GM19239 (cell line): ENCODE data around the gene CABLES2.

Source experiments
- DNase-seq: peaks from one replicate; pipeline ENCODE4 v3.0.0; 2011; ENCODE audit warnings: low spot score; ENCODE audit not compliant: insufficient read length
- FAIRE-seq: peaks from 2 replicates; lab custom pipeline; 2011; peaks lifted over from hg19 to GRCh38; lab: Jason Lieb, UNC

Gene CABLES2

DNA sequence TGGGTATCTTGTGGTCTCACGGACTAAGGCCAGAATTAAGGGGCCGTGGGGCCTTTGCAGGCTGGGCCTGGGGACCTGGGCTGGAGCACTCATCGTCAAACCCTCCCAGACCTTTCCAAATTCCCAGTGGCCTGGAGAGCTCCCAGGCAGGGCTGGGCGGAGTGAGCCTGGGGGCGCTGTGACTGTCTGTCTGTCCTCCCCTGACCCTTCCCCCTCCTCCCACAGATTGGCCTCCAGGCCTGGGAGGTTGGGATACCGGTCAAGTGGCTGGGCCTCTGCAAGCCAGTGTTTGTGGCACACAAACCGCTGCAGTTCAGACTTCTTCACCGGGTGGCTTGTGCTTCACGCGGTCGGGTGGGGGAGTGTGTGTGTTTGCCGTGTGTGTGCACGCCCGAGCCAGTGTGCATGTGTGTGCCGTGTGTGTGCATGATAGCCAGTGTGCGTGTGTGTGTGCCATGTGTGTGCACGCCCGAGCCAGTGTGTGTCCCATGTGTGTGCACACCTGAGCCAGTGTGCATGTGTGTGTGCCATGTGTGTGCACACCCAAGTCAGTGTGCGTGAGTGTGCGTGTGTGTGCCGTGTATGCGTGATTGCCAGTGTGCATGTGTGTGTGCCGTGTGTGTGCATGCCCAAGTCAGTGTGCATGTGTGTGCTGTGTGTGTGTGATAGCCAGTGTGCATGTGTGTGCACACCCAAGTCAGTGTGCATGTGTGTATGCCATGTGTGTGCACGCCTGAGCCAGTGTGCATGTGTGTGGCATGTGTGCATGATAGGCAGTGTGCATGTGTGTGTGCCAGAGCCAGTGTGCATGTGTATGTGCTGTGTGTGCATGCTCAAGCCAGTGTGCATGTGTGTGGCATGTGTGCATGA, 14.0 kb upstream of the CABLES2 start:
- DNase-seq (no peak), FAIRE-seq (no peak)

DNA sequence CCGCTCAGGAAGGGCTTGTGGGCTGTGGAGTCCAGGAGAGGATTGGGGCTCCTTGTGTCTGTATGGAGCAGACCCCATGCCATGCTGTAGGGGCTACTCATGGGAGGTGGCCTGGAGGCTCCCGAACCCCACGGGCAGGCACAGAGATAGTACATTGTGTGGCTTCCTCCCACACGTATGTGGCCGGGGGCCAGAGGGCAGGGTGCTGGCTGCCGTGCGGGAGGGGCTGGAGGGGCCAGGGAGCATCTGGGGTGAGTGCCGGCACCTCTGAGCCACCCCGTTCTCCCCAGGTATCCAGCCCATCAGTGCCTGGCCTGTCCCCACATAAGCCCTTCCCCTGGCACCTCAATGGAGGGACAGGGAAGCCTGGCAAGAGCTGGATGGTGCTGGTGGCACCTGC, 12.7 kb upstream of the CABLES2 start:
- no peak for DNase-seq
- no peak for FAIRE-seq

DNA sequence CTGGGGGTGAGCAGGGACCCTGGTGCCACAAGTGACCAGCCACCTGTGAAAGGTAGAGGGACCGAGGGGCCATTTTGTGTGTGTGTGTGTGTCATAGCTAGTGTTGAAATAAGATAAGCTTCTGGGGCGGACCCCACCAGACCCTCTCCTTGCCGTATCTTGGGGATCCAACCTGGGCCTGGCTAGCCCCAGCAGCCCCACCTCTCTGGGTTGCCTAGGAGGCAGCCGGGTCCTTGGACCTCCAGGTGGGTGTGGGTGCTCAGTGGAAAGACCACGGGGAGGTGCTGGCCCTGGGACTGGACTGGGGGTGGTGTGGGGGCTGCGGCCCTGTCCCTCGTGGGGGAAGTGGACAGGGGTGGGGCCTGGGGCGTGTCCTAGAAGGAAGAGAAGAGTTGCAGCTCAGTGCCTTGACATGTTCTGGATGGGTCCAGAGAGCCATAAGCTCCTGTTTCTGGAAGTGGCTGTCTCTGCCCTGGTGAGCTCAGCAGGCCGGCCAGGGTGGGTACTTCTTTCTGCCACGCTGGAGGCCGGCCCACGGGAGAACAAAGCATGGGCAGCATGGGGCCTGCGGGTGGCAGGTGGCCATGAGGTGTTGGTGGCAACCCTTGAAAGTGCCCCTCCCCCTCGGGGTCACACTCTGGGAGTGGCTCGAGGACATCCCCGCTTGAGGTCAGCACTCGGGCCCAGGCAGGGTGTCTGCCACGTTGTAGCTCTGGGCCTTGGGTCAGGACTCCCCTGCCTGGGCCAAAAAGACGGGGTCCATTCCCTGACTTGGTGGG, 11.8 kb upstream of the CABLES2 start:
- DNase-seq (no peak), FAIRE-seq (no peak)

DNA sequence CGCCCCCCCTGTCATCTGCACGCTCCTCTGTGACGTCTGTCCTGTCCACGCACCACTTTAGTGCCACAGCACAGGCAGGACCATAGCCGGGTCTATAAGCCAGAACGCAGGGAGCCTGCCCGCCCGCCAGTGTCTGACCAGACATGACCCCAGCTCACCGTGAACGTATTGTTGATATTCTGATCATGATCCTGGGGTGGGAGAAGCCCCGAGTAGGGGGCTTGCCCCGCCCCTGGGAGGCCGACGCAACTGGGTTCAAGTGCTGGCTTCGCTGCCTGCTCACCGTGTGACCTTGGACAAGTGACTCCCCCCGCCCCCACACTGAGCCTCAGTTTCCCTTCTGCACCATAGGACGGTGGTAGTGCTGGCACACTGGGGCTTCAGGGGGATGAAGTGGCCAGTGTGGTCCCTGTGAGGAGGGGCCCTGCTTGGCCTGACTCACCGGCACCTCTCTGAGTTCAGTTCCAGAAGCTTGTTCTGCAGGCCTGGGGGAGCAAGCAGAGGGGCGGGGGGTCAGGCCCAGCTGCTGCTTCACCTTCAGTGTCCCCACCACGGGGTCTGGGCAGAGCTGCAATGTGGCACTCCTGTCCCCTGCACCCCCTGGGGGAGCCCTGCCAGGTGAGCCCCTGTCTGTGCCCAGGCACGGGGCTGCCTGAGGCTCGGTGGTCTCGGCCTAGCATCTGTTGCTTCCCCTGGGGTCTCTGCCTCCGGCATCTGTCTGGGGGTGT, 11.1 kb upstream of the CABLES2 start:
- DNase-seq = no peak
- FAIRE-seq = no peak

DNA sequence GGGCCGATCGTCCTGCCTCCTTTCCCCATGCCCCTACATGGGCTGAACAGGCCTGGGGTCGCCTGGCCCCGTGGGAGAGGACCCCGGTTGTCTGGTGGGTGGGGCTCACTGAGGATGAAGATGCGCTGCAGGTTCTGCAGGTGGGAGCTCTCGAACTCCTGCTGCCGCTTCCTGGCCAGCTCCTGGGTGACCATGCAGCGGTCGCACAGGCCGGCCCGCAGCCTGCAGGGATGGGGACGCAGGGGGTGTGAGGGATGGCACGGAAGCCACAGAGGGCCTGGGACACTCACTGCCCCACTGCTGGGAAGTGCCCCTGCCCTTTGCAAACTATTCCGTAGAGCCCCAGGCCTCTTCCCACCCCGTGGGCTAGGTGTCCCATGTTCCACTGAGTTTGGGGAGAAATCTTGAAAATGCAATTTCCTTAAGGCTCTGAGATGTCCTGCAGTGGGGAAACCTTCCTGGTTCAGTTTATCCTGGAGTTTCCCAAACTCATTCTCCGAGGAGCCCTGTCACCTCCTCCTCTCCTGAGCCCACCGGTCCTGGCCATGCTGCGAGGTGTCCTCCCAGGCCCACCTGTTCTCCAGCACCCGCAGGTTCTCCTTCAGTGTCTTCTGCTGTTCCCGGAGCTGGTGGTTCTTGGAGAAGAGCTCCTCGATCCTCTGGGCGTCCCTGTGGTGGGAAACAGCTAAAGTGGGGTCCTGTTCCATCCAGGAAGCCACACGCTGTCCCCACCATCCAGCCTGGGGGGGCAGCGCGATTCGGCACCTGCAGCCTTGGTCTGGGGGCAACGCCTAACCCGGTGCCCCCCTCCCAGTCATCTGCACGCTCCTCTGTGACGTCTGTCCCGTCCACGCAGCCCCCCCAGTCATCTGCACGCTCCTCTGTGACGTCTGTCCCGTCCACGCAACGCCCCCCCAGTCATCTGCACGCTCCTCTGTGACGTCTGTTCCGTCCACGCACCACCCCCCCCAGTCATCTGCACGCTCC, 9.9 kb upstream of the CABLES2 start:
- DNase-seq = no peak
- FAIRE-seq = no peak

DNA sequence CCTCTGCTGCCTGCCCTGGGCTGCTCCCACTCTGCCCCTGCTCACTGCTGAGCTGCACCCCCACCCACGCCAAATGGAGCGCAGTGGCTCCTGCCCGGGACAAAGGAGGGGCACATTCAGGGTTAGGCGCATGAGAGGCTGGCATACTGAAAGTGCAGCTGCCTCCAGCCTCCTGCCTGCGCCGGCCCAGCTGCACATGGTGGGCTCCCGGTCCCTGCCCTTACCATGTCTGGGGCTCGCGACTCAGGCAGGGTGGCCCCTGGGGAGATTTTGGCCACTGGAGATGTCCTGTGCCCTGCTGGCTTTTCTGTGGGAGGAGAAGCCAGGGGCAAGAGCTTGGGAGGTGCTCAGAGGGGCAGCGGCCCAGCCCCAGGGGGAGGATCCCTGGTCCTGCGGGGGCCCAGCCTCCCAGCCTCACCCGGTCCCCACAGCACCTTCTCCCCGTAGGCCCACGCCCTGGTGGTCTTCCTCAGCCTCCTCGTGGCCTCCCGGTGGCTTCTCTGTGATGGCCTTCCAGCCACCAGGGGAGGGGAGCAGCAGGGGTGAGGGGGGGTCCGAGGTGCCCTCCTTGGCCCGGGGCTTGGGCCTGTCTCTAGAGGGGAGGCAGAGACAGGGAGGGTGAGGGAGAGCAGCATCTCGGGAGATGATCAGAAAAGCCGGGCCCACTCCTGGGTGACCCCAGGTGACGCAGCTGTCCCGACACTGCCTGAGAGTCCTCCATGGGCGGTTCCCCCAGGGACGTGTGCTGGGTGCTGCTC, 8.4 kb upstream of the CABLES2 start:
- FAIRE-seq = no peak

DNA sequence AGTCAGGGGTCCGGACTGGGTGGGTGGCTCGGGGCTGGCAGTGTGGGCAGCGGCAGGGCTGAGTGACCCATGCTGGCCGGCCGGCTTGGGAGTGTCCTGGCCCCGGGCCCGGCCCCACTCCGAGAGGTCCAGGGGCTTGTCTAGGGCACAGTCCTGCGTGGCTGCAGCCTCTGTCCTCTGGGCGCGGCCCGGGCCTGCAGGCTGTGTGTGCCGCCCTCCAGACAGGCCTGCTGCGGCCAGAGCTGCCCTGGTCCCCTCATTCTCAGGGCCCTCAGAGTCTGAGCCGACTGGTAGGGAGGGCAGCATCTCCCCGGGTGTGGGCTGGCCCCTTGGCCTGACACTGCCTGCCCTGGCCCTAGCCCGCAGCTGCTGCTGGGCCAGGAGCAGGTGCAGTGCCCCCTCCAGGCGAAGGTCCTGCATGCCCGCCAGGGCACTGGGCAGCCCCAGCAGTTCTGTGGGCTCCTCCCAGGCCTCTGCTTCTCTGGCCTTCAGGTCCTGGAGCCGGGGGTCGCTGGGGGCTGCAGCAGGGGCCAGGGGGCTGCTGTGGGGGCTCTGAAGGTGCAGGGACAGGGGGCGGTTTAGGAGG, 6.9 kb upstream of the CABLES2 start:
- no peak for FAIRE-seq
- DNase-seq = no peak

More for the DNA sequence above, 8.4 kb upstream of the CABLES2 start:
- DNase-seq = no peak

DNA sequence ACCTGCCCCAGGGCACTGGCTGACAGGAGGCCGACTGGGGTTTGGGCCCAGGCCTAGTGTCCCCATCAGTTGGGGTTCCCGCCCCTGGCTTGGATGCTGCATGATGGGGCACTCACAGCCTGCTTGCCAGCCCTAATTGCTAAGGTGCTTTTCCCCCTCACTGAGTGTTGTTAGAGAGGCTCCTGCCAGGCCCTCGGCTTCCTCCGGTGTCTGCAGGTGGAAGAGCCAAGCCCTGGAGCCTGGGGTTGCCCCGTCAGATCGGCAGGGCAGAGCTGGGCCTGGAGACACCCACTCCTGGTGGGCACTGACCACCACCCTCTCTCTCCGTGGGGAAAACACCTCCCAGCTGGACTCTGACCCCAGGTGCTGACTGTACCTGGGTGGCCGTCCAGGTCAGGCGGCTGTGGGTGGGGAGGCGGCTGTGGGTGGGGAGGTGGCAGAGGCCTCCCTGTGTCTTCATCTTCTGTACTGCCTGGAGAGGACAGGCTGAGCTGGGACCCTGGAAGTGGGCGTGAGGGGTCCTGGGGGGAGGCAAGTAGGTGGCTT, 6.0 kb upstream of the CABLES2 start:
- no peak for FAIRE-seq
- DNase-seq = no peak

DNA sequence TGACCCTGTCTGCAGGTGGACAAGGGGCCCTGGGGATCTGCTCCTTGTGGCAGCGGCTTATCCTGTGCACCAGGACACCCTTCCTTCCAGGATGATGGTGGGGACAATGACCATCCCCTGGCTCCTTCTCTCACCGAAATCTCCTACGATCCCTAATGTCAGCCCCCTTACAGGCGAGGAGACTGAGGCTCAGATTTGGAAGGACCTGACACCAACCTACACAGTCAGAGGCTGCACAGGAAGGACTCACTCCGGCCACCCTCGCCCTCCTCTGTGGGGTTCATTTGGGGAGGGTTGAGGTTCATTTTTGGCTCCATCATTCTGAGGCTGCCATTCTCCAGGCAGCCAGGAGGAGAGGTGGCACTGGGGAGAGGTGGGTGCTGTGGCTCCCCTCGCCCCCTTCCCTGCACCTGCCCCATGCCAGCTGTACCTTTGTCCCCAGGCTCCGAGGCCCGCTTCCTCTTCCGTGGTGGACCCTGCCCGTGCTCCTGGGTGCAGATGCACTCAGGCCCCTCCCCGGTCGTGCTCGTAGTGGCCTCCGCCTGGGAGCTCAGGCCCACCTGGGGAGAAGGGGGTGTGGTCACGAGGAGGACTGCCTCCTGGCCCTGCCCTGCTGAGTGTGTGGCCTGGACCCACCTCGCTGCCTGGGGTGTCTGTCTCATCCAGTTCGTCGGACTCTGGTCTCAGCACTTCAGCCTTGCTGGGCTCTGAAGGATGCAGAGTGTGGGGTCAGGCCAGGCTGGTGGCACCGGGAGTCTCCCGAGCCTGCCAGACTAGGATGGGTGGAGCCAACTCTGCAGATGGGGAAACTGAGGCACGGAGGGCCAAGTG, 5.3 kb upstream of the CABLES2 start:
- FAIRE-seq (no peak), DNase-seq (no peak)

DNA sequence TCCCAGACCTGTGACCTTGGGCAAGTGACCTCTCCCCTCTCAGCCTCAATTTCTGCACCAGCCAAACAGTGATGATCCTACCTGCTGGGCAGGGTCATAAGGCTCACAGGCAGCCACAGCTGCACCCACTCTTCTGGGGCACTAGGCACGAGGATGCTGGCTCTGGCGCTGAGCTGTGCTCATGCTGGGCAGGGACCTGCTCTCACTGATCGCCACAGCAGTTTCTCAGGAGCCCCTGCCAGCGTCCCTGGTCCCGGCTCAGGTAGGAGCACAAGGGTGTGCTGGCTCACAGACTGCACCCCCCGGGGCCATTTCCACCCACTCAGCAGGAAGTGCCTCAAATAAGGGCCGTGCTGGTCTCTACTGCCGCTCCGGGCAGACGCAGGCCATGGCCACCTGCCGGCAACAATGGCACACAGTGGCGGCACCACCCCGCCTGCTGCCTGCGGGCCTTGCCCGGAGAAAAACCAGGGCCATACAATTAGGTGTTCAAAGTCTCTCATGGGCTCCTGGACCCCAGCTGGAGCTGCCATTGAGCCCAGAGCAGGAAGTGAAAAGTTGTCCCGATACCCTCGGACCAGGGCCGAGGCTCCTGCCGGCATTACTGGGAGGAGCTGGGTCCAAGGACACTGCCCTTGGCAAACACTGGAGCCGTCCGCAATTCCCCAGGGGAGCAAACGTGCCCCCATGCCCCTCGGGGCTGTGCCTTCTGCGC, 4.6 kb upstream of the CABLES2 start:
- no peak for FAIRE-seq
- no peak for DNase-seq

DNA sequence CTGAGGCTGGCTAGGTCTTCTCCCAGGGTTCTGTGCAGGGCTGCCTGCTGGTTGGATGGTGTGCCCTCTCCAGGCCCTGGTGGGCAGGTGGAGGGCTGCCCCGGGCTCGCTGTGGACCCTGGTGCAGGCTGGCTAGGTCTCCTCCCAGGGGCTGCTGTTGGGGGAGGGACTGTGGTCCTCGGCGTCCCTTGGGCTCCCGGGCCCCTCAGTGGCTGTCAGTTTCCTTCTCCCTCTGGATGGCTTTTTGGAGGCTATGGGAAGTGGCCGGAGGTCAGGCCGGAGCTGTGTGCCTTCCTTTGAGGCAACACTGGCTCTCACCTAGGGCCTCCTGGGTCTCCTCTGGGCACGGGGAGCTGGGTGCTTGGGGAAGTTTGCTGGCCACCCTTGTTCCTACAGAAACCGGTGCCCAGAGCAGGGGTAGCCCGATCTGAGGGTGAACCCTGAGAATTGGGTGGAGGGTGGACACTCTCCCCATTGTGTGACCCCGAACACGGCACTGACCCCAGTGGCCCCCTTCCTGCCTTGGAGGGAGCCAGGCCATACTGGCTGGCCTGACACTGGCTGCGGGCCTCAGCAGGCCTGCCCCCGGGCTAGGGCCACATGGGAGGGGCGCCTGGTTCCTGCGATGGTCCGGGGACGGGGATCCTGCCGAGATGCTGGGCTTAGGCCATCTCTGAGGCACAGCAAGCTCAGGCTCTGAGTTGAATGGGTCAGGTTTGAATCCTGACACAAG, 3.8 kb upstream of the CABLES2 start:
- FAIRE-seq (no peak), DNase-seq (no peak)

DNA sequence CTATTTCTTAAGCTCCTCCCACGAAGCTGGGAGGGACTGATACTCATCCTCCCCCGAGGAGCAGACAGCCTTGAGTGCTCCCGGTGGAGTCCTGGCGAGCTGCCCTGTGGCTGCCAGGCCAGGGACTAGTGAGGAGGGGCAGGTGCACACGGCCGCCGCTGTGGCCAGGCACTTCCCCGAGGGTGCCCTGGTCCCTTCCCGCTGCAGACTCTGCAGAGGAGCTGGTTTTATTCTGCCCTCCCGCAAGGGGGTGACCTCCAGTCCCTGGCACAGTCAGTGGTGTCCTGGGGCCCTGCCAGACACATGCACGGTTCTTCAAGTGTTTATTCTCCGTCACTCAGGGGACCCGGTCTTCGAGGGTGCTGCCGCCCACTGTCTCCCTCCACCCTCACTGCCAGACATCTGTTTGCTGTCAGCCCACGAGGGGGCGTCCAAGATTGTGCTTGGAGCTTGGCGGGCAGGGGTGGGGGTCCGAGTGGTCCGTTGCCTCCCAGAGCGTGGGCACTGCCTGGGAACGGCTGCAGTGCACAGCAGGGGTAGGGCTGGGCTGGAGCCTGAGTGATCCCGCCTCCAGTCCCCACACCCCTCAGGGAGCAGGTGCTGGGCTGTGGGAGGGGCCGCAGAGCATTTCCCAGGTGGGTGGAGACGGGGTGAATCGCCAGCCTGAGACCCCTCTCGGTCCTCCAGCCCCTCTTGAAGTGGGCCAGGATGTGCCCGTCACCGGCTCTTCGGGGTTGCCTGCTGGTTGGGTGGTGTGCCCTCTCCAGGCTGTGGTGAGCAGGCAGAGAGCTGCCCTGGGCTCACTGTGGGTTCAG, 3.1 kb upstream of the CABLES2 start:
- DNase-seq (no peak), FAIRE-seq (no peak)

DNA sequence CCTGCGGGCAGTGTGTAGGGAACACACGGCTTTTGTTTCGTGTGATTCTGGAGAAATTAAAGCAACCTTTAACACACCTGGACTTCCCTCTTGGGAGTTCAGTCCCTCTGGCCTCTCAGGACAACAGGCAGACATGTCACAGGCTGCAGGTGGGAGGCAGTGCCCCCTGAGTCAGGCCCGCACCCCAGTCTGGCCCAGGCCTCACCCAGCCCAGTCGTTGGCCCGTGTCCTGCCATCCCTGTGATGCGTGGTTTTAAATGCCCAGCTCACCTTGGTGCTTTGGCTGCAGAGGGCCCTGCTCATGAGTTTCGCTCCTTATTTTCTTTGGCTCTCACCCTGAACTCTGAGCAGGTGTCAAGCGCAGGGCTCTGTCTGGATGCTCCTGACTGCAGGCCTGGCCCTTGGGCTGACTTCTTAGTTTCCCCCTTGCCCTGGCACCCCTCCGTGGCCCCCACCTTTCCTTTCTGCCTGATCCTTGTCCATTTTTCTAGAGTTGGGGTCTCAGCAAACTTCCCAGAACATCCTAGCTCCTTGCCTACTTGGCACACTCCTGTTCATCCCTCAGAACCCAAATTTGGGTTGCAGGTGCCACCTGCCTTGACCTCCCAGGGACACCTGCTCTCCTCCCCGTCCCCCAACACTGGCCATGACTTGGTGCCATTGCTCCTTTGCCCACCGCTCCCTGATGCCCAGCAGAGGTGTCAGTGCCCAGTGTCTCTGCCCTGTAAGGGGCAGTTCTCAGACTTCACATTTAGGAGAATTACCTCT, 2.2 kb upstream of the CABLES2 start:
- DNase-seq = no peak
- FAIRE-seq = no peak

DNA sequence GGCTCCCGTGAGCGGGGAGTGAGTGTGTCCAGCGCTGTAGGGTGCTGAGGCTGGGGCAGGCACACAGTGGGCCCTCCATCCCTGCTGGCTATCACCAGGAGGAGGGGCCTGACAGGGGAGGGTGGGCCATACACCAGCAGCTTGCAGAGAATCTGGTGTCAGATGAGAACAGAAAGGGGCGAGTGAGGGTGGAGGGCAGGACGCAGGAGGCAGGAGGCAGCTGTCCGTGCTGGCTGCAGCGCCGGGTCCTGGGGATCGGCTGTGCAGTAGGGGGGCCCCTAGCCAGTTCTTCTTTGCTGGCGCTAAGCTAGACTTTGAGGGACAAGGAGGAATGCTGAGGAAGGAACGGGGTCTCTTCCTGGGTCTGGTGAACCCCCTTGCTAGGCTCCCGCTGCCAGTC, 1.6 kb upstream of the CABLES2 start:
- DNase-seq = no peak
- no peak for FAIRE-seq

DNA sequence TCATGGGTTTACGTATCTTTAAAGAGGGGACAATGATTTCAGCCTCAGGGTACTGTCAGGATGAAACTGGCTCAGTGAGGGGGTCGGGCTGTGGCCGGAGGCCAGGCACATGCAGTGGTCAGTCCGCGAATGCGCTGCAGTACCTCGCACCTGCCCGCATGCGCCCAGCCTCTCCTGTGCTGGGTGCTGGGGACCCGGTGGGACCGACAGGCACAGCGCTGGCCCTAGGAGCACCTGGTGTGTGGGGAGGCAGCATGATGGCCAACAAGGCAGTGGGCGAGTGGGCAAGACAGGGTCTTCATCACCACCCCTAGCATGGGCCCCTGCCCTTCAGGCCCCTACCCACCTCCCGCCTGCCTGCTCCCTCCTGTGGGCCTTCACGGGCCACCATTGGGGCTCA, 970 bp upstream of the CABLES2 start:
- DNase-seq (no peak), FAIRE-seq (no peak)
